GM21367 (cell line): ENCODE results near the gene ACER1.

Experiments used
- ATAC-seq: cut with Tn5 transposase; IDR thresholded peaks from one replicate; pipeline ENCODE4 v1.9.1; 2021; ENCODE audit not compliant: unreplicated experiment

Gene ACER1

DNA sequence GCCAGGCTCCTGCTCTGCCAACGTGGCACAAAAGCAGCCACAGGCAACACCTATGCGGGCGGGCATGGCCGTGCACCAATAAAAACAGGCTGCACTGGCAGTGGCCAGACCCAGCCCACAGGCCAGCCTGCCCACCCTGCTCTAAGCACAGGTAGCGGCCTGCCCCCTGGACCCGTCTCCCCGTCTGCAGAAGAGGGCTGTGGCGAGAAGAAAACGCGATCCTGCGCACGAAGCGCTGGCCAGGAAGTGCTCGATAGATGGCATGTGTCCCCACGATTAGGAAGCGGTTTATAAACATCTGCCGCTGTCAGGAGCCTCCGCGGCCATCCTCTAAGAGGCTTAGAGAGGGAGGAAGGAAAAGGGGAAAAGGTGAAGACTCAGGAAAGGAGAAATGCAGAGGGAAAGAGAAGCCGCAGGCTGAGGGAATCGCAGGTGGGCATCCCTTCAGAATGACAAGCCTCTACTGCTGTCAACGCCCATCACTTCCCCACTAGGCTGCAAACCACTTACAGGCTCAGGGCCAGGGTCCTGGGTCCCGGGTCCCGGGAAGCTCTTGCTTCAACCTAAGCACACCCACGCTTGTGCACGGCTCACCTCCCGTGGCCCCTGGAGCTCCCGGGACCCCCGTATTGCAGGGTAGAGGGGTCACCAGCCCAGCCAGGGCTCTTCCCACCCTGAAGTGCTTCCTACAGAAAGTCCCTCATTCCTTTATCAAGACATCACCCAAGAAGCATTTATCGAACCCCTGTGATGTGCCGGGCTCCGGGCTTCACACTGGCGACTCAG lies 64.1 kb downstream of the ACER1 start:
- ATAC-seq = no peak

DNA sequence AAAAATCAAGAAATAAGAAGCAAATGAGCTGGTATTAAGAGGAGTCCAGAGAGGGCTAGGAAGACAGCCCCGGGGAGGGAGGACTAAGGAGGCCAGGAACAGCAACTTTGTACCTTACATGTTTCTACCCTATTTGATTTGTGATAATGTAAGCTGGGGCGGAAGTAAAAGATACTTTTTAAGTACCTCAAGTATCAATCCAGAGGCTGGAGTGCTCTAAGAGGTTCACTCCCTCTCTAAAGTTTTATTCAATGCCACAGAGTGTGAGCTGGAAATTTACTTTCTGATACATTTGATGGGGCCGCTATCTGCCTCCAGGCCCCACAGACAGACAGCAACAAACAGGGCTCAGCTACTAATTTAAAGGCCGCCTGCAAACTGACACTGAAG lies 65.0 kb downstream of the ACER1 start:
- no peak for ATAC-seq

DNA sequence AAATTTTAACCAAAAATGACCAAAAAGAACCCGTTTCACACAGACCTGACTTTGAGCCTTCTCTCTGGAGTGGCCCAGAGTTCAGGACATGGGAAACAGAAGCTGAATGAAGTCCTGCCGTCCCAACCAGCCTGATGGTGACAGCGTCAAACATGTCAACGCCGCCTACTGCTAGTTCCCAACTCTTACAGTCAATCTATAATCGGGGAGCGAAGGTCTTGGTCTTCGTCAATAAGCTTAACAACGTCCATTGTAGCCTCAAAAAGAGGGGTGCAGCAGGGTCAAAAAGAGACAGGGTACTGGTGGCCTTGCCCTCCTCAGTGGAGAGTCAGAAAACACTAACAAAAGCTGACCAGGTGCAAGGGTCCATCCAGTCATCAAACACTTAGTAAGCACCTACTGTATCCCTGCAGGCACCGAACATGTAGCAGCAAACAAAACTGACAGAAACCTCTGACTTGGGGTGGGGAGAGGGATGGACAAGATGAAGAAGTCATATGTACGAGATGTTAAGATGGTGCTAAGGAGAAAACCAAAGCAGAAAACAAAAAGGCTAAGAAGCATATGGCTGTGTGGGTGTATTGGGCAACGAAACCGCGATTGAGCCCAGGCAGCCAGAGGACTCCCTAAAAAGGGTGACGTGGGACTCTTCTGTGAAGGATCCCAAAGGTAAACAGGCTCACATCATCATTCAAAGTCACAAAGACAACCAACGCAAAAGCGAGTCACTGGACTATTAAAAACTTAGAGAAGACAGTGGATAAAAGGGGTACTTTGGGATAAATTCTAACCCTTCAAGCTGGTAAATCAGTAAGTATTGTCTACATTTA lies 65.6 kb downstream of the ACER1 start:
- no peak for ATAC-seq

DNA sequence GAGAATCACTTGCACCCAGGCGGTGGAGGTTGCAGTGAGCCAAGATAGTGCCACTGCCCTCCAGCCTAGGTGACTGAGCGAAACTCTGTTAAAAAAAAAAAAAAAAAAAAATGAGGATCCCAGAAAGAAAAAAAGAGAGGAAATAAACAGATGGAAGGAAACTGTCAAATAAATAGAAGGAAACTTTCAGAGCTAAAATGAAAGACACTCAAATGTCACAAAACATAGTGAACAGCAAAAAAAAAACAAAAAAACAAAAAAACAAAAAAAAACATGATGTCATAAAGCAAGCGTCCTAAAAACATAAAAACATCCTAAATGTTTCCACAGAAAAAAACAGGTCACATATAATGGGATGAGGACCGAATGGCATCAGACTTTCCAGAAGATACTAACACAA lies 68.6 kb downstream of the ACER1 start:
- no peak for ATAC-seq

DNA sequence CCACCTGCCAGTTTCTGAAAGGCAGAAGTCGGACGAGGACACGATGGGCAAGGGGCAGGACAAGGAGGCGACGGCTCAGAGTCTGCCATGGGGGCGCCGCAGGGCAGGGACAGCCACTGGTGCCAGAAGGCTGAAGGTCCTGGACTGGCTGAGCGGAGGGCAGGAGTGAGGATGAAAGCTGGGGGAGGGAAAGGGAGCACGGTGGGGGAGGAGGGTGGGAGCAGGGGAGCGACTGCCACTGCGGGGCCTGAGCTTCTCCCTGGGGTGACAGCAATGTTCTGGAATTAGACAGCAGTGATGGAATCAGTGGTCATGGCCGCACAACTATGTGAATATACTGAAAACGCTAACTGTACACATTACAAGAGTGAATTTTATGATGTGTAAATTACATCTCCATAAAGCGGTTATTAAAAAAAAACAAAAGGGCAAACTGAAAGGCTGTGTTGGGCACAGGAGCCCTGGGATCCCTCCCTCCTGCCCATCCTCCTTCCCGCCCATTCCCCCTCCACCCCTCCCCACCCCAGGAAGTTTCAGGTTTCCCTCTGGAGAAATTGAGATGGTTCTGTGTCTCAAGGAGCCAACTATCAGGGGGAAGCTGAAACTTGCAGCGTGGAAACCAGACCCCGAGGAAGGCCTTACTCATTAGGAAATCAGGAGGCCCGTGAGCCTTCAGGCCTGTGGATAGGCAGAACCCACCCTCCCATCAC lies 69.5 kb downstream of the ACER1 start:
- no peak for ATAC-seq

DNA sequence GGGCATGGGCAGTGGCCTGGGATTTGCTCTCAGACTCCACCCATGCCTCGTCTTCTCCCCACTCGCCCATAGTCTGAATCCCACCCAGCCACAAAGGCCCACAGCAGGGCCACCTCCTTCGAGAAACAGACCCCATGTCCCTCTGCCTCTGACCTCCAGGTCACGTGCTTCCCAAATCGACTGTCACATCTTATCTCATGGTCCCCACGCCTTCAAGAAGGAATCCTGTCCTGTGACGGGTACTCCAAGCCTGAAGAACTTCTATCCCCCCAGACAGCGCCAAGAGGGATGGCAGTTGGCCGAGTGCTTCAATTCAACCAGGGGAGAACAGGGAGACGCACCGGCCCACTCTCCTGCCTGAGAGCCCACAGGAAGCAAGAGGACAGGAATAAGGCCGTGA lies 70.1 kb downstream of the ACER1 start:
- ATAC-seq = no peak

DNA sequence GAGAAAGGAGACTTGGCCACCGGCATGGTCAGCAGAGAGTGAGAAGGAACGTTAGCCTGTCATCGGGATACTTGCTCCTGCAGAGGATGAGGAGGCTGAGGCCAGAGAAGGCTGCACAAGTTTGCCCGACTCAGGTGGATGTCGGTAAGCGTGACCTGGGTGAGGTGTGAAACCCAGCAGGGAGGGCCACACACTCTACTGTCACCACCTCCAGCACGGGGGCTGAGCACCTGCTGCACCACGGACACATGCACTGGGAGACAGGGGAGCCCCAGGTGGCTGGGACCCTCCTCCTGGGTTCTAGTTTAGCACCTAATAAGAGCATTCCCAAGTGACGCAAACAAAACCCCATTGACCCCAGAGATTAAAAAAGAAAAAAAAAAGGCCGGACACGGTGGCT lies 70.9 kb downstream of the ACER1 start:
- no peak for ATAC-seq

DNA sequence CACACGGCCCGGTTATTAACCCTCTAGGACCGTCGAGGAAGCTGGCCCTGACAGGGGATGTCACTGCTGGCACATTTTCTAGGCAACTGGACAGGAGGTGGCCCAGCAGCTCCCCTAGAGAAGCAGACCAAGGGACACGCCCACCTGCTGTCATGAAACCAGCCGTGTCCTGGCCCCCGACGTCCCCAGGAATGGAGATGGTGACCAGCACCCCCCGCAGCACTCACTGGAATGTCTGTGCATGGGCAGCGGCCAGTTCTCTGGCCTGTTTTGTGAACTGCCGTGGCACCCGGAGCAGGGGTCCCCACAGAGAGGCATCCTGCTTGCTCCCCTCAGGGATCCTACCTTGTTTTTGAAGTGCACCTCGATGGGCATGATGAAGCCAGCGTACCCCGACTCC lies 71.5 kb downstream of the ACER1 start:
- ATAC-seq = no peak

DNA sequence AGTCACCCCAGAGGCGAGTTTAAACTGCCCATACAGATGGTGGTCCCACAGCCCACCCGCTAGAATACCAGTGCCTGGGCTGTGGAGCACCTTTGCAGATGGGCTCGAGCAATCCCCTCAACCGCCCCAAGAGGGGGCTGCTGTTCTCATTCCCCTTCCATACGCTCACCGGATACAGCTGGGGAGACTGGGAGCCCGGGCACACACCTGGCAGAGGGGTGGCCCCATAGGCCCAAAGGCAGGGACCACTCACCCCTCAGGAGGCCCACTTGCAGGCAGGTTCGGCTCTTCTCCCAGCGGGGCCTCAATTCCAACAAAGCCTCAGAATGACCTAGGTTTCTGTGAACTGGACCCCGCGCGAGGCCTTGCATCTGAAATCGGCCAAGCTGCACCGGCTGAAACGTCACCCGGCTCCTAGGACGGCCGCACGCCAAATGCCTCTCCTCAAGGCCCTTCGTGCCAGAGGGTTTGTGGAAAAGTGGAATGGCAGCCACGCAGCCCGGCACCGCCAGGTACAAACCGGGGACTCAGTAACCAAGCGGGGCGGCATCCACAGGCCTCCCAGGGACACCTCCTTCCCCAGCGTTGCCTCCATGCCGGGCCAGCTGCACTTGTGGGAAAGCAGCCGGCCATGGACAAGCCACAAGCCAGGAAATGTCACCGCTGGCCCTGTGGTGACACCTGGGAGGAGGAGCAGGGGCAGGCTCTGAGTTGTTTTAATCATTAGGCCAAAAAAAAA lies 72.3 kb downstream of the ACER1 start:
- ATAC-seq = no peak

DNA sequence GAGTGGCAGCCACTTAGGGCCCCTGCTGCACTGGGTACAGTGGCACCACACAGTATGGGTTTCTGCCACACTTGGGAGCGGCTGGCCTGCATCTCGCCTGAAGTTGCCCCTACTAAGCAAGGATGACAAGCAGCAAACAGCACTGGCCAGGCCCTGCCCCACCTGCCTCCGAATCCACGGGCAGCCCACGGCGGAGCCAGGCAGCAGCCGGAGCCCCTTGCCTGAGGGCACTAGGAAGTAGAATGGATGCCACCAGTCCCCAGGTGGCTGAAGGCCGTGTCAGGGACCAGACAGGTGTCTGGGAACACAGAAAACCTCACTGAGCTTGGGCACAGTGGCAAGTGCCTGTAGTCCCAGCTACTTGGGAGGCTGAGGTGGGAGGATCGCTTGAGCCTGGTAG lies 73.0 kb downstream of the ACER1 start:
- no peak for ATAC-seq

DNA sequence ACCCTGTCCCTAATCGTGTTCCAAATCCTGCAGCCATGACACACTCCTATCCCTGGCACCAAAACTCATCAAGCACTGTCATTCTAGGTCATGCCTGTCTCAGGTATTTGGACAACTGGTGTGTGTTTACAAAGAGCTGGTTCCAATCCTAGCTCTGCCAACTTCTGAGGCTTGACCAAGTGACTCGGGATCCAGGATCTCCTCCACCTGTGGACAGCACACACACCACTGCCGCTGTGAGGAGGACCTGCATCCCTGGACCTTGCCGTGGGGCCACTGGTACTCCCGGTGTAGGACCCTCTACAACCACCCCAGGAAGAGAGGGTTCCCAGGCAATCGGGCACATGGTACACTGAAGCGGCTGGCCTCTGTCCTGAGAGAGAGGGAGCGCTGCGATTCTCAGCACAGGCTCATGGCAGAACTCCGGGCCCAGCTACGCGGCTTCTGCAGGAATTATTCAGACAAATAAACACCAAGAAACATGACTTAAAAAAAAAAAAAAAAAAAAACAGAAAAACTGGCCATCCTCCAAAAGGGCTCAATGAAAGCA lies 74.0 kb downstream of the ACER1 start:
- no peak for ATAC-seq

DNA sequence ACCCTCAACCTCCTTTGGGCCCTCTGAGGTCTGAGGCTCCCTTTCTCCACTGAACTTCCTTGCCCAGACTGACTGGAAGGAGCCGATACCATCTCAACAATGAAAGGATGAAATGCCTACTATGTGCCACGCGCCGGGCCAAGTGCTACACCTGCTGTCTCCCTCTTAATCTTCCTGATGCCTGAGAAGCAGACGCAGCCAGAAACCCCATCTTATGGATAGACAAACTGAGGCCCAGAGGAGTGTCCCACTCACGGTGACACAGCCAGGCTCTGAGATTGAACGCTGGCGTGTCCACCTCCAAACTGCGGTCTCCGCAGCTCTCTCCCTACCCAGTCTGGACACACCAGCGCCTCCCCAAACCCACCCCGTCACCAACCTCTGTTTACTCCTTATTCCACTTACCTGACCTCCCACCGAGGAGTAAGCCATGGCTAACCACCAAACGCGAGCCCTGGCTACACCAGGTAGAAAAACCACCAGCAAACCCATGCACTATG lies 74.5 kb downstream of the ACER1 start:
- no peak for ATAC-seq
